GM12875 (cell line): ENCODE measurements around the gene AOX1.

ENCODE experiments used
- H3K4me3 ChIP-seq: one replicate; pipeline ENCODE4 v1.5.1; 2011; ENCODE audit warnings: low read depth, low read length, control low read depth
- TF ChIP-seq, protein P1 (sequence below): IDR thresholded peaks from 2 replicates; pipeline ENCODE4 v1.5.1; 2011; ENCODE audit warnings: low read depth, mild to moderate bottlenecking, control low read depth, inconsistent platforms, low read length, moderate library complexity, borderline replicate concordance; ENCODE audit not compliant: insufficient read depth

The AOX1 gene

DNA sequence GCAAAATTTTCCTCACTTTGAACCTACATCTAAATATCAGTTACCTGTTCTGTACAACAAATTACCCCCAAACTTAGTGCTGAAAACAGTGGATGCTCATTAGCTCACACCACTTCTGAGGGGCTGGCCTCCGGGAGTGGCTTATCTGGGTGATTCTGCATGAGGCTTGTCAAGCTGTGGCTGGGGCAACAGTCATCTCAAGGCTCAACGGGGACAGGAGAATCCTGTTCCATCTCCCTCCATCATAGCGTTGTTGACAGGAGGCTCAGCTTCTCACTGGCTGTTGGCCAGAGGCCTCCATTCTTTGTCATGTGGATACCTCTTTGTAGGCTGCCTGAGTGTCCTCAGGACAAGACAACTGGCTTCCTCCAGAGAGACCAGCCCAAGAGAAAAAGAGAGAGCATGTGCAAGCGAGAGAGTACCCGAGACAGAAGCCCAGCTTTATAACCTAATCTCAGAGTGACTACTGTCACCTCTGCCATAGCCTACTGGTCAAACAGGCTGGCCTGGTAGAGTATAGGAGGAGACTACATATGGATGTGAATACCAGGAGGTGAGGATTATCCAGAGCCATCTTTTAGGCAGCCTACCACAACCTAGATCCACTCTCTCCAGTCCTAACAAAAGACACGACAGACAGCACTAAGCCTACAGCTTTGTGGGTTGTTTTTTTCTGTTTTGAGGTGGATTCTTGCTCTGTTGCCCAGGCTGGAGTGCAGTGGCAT lies 79.1 kb downstream of the AOX1 start:
- TF ChIP-seq, protein P1, sequence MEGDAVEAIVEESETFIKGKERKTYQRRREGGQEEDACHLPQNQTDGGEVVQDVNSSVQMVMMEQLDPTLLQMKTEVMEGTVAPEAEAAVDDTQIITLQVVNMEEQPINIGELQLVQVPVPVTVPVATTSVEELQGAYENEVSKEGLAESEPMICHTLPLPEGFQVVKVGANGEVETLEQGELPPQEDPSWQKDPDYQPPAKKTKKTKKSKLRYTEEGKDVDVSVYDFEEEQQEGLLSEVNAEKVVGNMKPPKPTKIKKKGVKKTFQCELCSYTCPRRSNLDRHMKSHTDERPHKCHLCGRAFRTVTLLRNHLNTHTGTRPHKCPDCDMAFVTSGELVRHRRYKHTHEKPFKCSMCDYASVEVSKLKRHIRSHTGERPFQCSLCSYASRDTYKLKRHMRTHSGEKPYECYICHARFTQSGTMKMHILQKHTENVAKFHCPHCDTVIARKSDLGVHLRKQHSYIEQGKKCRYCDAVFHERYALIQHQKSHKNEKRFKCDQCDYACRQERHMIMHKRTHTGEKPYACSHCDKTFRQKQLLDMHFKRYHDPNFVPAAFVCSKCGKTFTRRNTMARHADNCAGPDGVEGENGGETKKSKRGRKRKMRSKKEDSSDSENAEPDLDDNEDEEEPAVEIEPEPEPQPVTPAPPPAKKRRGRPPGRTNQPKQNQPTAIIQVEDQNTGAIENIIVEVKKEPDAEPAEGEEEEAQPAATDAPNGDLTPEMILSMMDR: no peak

GRCh38 chr2:200665626-200666453 lies 80.0 kb downstream of the AOX1 start:
- TF ChIP-seq, protein P1: no peak

More for the DNA sequence above, 79.1 kb downstream of the AOX1 start:
- no peak overlapping the region for H3K4me3 ChIP-seq

DNA sequence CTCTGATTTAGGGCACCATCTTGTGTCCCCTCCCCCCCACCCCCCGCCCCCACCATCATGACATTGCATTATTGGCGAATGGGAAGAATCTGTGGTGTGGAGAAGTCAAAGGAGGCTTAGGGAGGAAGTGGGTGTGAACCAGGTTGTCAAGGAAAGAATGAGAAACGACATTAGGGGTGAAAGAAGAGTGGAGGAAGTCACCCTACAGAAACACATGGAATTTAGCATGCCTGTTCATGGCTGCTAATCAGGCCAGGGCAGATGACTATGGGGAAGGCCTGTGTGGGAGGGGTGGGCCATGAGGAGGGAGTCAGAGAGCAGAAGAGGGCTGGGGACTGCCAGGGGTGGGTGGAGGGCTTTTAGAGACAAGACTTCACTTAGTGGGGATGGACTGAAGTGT lies 81.6 kb downstream of the AOX1 start:
- TF ChIP-seq, protein P1: no peak

More at GRCh38 chr2:200665626-200666453, 80.0 kb downstream of the AOX1 start:
- H3K4me3 ChIP-seq: no peak overlapping the region

DNA sequence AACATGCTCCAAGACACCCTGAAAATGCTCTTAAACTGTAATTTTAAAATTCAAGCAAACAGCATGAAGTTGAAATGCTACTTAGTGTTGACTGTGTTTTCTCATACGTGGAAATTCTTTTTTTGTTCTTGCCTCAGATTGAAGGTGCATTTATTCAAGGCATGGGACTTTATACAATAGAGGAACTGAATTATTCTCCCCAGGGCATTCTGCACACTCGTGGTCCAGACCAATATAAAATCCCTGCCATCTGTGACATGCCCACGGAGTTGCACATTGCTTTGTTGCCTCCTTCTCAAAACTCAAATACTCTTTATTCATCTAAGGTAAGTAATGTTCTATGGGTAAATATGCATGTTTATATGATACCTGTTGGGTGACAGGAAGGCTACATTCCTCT lies 82.7 kb downstream of the AOX1 start:
- TF ChIP-seq, protein P1: no peak
- H3K4me3 ChIP-seq: no peak overlapping the region

More for the DNA sequence above, 81.6 kb downstream of the AOX1 start:
- no peak overlapping the region for H3K4me3 ChIP-seq

DNA sequence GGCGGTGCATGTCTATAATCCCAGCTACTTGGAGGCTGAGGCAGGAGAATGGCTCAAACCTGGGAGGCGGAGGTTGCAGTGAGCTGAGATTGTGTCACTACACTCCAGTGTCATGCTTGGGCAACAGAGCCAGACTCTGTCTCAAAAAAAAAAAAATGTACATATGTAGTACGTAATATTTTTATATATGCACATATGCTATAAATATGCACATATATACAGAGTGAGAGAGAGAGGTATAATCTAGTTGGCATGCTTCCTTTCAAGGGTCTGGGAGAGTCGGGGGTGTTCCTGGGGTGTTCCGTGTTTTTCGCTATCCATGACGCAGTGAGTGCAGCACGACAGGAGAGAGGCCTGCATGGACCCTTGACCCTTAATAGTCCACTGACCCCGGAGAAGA lies 83.5 kb downstream of the AOX1 start:
- H3K4me3 ChIP-seq: no peak overlapping the region
- TF ChIP-seq, protein P1: no peak

- TF ChIP-seq, protein P1: no peak
- H3K4me3 ChIP-seq: no peak overlapping the region
Measured at GRCh38 chr2:200670313-200670712, 84.5 kb downstream of the AOX1 start.
